Lung (tissue), 12 donors: Measurements from ENCODE around the gene FRAS1. TPM values are rescaled to one million over a fixed set of nuclear protein-coding genes. Genes with fewer than 3 reads are reported as not detected.

Experiments used
- ATAC-seq: fragments of 200-7000 bp; cut with Tn5 transposase; one replicate; pipeline ENCODE4 v1.9.1; 2020; ENCODE audit warnings: moderate number of reproducible peaks; ENCODE audit not compliant: insufficient read depth, low FRiP score
- DNase-seq, 3 donors: peaks; one replicate each; pipeline ENCODE4 v3.0.0-alpha.2; 2013 to 2017
- H3K27ac ChIP-seq, 2 donors: one replicate each; pipeline ENCODE4 v1.5.1; 2013; ENCODE audit warnings: mild to moderate bottlenecking in 2 of 2, moderate library complexity in 2 of 2, control low read depth in 1 of 2, inconsistent platforms in 1 of 2, low read depth in 1 of 2, low read length in 1 of 2
- H3K27me3 ChIP-seq, 3 donors: one replicate each; pipeline ENCODE4 v1.5.1; 2013; ENCODE audit warnings: low read length in 2 of 3; ENCODE audit not compliant: control insufficient read depth in 3 of 3, insufficient read depth in 3 of 3
- H3K36me3 ChIP-seq, 4 donors: one replicate each; pipeline ENCODE4 v1.5.1; 2013; ENCODE audit warnings: low read length in 4 of 4, mild to moderate bottlenecking in 1 of 4, moderate library complexity in 1 of 4; ENCODE audit not compliant: control insufficient read depth in 4 of 4, insufficient read depth in 4 of 4
- H3K4me1 ChIP-seq, 5 donors: one replicate each; pipeline ENCODE4 v1.5.1; 2013; ENCODE audit warnings: low read length in 5 of 5, mild to moderate bottlenecking in 2 of 5, moderate library complexity in 1 of 5; ENCODE audit not compliant: control insufficient read depth in 5 of 5, insufficient read depth in 5 of 5
- H3K4me3 ChIP-seq: one replicate; pipeline ENCODE4 v1.5.1; 2013; ENCODE audit warnings: mild to moderate bottlenecking, control low read depth, moderate library complexity
- H3K9ac ChIP-seq, 2 donors: one replicate each; pipeline ENCODE4 v1.5.1; 2013; ENCODE audit warnings: low read length in 2 of 2, control low read depth in 1 of 2; ENCODE audit not compliant: insufficient read depth in 1 of 2
- H3K9me3 ChIP-seq, 4 donors: one replicate each; pipeline ENCODE4 v1.5.1; 2013; ENCODE audit warnings: low read length in 3 of 4, mild to moderate bottlenecking in 1 of 4, moderate library complexity in 1 of 4; ENCODE audit not compliant: control insufficient read depth in 4 of 4, insufficient read depth in 3 of 4
- WGBS, 2 donors: extraction: QIAGEN DNeasy Blood & Tissue Kit; methylation state at CpG; one replicate each; pipeline ENCODE4 v1.1.7; 2013; 5-methylcytosine and 5-hydroxymethylcytosine counted together
- polyA plus RNA-seq, 2 donors: library from polyadenylated mRNA; stranded (reverse); fragments of 200-250 nt; gene quantifications; one replicate each; pipeline ENCODE4 v1.2.1, GENCODE V29; 2013
- total RNA-seq, 2 donors: library from RNA; depleted of rRNA in 1 of 2; stranded (reverse); fragments of >200 nt in 1 of 2; gene quantifications; one replicate each; pipeline ENCODE4 v1.2.1, GENCODE V29; 2014 to 2021
- TF ChIP-seq, protein P1 (sequence below): IDR thresholded peaks from 2 replicates; pipeline ENCODE4 v1.5.1; 2012; ENCODE audit warnings: mild to moderate bottlenecking; ENCODE audit errors: control extremely low read depth, extremely low read depth
- donor health status: control.
- donor health status: control.
- donor health status: Bipolar disorder and iron deficiency.
- donor health status: healthy.
- donor health status: DM: yes; HTN: yes; CAD: no.

FRAS1 gene
- total and polyA plus RNA-seq, 4 donors, result 0.45 to 53.8 (median 6.9) TPM

DNA sequence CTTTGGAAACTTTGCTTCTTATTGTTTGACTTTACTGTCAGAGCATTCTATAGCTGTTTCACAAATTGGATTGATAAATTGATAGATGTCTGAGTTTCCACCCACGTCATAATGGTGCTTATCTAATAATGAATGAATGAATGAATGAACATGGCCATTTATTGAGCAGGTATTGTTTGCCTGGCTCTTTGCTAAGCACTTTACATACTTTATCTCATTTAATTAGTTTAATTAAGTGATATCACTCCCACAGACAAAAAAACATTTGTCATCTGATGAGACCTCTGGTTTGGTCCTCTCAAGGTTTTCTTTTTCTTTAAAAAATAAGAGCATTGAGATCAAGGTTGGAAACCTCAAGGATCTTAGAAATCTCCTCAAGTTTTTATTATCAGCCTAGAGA is 2.8 kb downstream of the FRAS1 start:
- no peak for DNase-seq
- no peak for ATAC-seq
- Histone ChIP-seq H3K9ac (no peak overlapping the region), H3K4me3 (no peak overlapping the region), H3K27me3 (peaks cover 0 to 11% (median 0%) of the 10 kb centered on the region in 3 donors), H3K4me1 (peaks cover 0 to 16% (median 4%) of the 10 kb centered on the region in 5 donors), H3K27ac (no peak overlapping the region), H3K9me3 (no peaks in the 10 kb centered on the region), H3K36me3 (no peaks in the 10 kb centered on the region)
- TF ChIP-seq, protein P1, sequence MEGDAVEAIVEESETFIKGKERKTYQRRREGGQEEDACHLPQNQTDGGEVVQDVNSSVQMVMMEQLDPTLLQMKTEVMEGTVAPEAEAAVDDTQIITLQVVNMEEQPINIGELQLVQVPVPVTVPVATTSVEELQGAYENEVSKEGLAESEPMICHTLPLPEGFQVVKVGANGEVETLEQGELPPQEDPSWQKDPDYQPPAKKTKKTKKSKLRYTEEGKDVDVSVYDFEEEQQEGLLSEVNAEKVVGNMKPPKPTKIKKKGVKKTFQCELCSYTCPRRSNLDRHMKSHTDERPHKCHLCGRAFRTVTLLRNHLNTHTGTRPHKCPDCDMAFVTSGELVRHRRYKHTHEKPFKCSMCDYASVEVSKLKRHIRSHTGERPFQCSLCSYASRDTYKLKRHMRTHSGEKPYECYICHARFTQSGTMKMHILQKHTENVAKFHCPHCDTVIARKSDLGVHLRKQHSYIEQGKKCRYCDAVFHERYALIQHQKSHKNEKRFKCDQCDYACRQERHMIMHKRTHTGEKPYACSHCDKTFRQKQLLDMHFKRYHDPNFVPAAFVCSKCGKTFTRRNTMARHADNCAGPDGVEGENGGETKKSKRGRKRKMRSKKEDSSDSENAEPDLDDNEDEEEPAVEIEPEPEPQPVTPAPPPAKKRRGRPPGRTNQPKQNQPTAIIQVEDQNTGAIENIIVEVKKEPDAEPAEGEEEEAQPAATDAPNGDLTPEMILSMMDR, result no peak
- 52 to 79% methylated on average over 1 of the region's 1 CpG for WGBS, 2 donors

DNA sequence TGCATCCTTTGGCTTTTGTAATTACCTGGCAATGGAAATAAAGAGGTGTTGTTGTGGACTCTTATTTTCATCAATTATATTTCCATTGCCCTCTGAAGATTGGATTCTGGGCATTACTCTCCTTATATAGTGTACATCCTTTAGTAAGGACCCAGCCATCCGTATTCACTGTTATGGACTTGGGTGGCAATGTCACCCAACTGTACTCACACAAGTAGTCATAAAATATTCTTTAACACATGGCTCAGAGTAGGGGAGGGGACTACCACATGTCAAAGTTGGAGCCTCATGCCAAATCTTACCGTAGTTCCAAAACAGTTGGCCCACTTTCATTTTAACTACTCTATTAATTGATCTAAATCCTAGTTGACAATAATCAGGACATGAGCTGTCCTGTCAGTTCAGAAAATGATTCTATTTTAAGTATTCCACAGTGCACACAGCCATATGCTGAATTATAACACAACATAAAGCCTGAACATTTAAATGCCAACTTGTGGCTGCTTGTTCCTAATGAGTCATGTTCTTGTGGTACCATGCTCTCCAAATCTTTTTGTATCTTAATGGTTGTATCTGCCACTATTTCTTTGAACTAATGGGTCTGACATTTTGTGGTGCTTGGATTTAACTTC is 4.9 kb downstream of the FRAS1 start:
- Histone ChIP-seq H3K4me1 (peaks cover under 1 to 5% (median 3%) of the 10 kb centered on the region in 5 donors), H3K27me3 (peaks cover 0 to 9% (median 0%) of the 10 kb centered on the region in 3 donors), H3K9me3 (no peaks in the 10 kb centered on the region), H3K4me3 (no peak overlapping the region), H3K9ac (no peak overlapping the region), H3K27ac (no peak overlapping the region), H3K36me3 (no peaks in the 10 kb centered on the region)
- no peak for DNase-seq
- TF ChIP-seq, protein P1, result no peak
- ATAC-seq, result no peak
- WGBS, 2 donors, result 77 to 78% methylated on average over 2 of the region's 2 CpGs

DNA sequence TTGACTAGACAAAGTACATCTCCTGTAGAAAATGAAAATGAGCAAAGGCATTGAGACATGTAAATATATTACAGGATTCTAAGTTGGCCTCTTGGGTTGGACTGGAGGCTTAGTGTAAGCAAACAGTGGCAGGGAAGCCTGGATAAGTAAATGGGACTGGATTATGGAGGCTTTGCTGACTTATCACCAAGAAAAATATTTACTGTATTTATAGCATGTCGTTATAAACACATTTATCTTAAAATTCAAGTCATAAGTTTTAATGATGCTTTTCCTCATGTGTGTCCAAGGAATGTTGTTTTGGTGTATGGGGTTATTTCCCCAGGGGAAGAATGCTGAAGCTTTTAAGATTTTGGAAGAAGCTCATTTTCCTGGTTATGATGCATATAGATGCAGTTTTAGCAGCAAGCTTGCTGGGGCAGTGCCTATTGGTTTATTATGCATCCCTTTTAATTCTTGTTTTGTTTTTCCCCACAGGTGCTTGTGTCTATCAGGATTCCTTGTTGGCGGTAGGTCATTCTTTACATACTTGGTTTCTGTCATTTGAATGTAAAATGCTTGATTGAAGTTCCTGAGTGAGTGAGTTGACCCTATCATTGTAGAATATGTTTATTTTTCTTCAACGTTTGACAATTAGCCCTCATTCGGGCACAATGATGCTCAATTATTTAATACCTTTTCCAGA is 8.5 kb downstream of the FRAS1 start:
- H3K9ac ChIP-seq, result no peak overlapping the region
- TF ChIP-seq, protein P1, result no peak
- H3K4me1 ChIP-seq, result peaks cover 0 to 5% (median 0%) of the 10 kb centered on the region in 5 donors
- DNase-seq, result peak in 2 of 3 donors; percentile 24 to 35
- no peak overlapping the region for H3K4me3 ChIP-seq
- ATAC-seq, result no peak
- peaks cover 0 to 2% (median 0%) of the 10 kb centered on the region in 4 donors for H3K36me3 ChIP-seq
- no peak overlapping the region for H3K27ac ChIP-seq
- H3K9me3 ChIP-seq, result no peaks in the 10 kb centered on the region
- WGBS, 2 donors, result 57 to 73% methylated on average over 4 of the region's 4 CpGs
- peaks cover 0 to 3% (median 0%) of the 10 kb centered on the region in 3 donors for H3K27me3 ChIP-seq
